Activated T-cell treated with anti-CD3 and anti-CD28 coated beads for 24 hours (primary cell): ENCODE results near the gene MAD1L1.

Source experiments
- DNase-seq: peaks from one replicate; pipeline ENCODE4 v3.0.0-alpha.2; 2020; ENCODE audit warnings: low read depth

MAD1L1 gene

DNA sequence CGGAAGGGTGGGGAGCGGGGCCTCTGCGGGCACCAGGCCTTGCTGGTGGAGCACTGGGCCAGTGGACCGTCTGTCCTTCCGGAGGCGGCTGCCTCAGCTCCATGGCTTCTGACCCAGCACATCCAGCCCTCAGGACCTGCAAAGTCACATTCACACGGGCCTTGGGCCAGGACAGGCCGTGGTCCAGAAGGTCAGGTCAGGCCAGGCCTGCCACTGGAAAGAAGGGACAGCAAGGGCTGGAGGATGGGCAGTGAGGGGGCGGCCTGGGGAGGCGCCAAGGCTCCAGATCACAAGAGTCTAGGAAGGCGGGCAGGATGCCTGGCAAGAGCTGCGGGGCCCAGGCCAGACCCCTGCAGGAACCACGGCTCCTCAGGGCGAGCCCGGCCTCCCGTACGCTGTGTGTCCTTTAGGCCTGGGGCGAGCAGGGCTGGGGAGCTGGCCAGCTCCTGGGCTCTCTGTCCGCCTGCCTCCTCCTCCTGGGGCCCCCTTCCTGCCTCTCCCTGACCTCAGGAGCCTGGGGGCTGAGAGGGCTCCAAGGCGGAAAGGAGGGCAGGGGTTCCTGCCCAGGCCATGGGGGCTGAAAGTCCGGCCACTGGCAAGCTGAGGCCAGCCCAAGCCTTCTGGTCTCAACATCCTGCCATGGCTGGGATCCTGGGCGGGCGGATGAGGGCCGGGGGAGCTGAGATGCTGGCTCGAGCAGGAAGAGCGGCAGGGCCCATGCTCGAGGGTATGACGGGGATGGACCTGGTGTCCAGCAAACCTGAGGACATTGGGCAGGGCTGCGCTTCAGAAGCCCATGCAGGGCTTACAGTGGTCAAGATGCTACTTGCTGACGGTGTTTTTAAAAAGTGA is 336.9 kb downstream of the MAD1L1 start:
- DNase-seq, result no peak

DNA sequence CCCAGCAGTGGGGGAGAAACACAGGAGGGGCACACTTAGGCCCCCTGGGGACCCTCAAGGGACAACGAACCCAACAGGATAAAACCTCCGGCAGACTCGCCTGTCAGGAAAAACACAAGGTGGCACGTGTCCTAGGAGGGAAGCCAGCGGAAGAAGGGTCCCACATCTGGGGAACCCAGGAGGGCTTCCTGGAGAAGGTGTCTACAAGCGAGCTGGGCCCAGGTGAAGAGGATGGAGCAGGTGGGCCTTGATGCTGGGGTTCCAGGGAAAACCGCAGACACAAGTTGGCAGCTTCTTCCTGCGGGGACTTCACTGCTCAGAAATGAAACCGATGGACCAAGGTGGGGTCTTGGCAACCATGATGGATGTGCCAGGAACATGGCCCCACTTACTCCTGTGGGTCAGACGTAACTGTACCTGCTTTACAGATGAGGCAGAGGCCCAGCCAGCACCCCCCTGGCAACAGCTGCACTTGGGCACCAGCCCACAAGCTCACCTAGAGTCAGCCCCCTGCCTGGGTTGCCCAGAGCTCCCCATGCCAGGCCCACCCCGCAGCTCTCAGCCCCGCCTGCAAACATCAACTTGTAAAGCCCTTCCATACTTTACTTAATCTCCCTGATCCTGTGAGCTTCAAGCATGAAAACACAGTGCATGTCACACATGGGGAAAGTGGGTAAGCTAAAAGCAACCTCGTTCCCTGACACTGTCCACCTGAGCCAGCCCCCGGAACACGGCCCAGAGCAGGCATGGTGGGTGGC is 337.7 kb downstream of the MAD1L1 start:
- no peak for DNase-seq

DNA sequence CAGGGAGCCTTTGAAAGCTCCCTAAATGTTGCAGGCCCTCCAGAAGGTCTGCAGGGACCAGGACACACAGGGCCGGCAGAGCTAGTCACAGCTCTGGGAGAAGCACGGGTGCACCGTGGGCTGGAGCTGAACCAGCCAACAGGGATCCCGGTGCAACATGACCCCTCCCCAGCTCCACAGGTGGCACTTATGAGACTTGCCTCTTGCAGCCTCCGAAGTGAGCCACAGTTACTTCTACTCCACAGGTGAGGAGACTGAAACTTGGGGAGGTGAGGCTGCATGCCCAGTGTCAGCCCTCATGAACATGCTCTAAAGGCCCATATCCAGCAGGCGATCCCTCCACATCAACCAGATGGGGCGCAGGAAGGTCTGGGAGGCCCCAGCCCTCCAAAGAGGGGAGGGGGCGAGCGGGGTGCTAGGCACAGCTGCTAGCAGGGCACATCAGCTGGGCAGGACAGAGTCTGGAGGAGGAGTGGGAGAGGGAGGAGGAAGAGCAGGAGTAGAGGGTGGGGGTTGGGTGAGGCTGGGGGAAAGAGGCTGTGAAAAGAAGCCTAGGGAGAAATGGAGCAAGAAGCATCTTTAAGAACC is 338.3 kb downstream of the MAD1L1 start:
- DNase-seq, result no peak

DNA sequence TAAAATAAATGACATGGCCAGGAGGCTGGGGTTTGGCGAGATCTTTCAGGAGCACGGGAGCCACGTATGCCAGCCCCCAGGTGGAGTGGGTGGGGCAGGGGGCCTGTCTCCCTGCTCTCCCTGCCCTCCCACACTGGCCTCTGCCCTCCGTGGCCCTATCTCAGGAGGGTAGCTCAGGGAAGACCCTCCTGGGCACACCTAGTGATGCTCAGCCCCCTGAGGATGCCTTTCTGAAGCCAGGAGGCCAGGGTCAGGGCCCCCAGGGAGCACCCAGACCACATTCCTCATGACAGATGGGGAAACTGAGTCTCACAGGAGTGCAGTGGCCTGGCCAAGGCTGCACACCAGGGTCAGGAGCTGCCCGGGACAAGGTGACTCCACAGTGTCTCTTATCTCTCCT is 339.3 kb downstream of the MAD1L1 start:
- no peak for DNase-seq

DNA sequence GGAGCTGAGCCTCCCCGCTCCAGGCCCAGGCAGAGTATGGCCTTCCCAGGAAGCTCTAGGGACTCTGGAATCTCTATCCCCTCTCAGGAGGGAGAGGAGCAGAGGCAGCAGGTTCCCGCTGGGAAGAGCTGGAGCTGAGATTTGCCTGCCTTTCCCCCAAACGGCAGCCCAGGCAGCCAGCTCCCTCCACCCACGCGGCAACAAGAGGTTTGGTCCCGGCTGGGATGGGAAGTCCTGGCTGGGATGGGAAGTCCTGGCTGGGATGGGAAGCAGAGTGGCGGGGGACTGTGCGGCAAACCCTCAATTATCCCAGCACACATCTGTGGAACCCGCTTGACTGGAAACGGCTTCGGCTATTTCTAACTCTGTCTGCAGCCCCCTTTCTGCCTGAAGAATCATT is 339.7 kb downstream of the MAD1L1 start:
- no peak for DNase-seq

DNA sequence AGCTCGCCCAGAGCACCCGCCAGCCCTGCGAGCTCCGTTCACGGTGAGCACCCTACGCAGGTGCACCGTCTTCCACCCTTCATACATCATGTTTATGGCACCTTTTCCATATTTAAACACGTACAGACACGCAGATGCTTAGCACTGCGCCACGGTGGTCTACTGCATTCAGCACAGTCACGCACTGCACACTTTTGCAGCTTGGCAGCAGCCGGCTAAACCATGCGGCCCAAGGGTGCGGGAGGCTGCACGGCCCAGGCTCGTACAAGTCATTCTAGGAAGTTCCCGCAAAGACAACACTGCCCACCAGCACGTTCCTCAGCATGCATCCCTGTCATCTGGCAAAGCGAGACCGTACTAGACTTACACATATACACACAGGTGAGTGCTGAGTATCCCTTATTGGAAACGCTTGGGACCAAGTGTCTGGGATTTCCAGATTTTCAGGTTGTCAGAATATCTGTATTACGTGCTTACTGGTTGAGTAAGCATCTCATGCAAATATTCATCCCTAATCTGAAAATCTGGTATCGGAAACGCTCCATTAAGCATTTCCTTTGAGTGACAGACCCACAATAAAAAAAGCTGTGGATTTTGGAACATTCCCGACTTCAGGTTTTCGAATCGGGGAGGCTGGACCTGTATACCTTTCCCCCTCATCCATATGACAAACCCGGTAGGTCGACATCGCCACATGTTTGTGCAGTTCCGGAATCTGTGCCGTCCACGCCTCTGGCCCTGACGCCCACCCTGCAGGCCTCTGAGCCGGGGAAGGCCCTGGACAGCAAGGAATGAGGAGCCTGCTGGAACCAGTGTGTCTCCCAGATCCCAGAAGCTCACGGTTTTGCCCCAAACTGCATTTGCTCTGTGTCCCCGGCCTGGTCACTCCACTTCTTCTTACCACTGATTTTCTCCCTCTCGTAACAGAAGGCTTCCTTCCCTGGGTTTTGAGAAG is 340.5 kb downstream of the MAD1L1 start:
- no peak for DNase-seq

DNA sequence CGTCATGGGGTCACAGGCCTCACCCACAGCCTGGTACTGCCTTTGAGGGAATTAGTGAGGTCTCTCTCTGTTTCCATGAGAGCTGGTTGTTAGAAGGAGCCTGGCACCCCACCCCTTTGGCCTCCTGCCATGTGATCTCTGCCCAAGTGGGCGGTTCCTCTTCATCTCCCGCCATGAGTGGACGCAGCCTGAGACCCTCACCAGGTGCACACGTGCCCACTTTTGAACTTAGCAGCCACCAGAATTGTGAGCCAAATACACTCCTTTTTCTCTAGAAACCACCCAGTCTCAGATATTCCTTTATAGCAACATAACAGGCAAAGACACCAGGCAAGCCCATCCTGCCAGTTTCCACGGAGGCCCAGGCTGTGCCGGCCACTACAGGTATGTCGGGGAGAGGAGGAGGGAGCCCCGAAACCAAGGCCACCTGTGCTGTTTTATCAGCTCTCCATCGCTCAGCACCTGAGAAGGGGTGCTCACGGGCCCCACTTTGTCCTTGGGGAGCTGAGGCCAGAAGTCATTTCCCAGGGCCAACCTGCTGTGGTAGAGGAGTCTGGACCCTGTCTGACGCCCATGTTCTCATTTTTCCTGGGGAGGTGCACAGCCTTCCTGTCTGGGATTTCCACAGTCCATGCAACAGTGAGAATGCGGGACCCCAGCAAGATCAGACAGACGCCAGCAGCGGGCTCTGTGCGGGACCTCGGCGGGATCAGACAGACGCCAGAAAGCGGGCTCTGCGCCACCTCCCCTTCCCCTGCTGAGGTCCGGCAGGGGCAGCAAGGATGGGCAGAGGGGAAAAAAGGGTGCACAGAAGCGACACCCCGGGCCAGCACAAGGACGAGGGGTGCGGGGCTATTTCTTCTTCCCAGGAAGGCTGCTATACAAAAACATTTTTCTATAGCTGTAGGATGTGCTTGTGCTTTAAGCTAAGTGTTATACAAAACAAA is 342.2 kb downstream of the MAD1L1 start:
- no peak for DNase-seq

DNA sequence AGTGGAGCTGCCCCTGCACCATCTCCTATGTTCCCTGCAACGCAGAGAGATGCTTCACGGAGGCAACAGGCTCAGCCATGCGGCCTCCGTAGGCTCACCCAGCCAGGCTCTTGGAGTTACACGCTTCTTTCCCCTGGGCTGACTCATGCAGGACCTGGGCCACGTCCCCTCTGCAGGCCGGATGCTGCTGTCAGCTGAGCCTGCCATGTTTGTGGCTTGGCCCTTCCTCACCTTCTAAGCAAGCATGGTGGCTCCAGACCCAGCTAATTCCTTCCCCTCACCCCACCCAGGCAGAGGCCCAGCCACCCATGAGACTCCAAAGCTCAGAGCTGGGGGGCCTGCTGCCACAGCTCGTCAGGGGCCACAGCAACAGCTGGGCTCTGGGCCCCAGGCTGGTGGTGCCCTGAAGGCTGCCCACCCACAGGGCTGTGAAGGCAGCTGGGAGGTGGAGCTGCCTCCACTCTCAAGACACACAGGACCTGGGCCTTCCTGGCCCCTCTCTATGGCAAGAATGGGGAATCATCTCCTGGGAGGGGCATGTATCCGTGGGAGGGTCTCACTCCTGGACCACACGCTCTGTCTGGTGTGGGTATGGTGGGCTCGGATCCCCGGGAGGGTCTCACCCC is 343.1 kb downstream of the MAD1L1 start:
- no peak for DNase-seq

DNA sequence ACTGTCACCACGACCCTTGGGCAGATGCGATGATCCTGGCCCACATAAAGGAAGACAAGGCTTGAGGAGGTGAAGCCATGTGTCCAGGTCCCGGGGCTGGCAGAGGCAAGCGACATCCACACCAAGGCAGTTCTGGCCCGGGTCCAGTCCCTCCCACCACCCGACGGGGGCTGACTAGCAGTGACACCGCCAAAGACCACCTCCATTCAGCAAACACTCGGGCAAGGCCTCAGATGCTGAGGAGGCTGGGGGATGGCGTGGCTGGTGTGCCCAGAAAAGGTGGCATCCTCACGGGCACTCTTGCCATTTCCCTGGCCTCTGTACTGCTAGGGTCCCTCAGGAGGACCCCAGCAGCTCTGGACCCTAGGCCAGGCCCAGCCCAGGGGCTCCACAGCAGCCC is 343.7 kb downstream of the MAD1L1 start:
- no peak for DNase-seq

DNA sequence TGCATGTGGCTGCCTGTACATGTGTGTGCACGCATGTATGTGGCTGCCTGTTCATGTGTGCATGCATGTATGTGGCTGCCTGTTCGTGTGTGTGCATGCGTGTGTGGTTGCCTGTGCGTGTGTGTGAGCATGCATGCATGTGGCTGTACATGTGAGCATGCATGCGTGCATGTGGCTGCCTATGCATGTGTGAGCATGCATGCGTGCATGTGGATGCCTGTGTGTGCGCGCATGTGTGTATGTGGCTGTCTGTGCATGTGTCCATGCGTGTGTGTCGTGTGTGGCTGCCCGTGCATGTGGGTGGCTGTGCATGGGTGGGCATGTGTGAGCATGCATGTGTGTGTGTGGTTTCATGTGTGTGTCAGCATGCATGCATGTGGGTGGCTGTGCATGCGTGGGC is 344.3 kb downstream of the MAD1L1 start:
- DNase-seq, result no peak

DNA sequence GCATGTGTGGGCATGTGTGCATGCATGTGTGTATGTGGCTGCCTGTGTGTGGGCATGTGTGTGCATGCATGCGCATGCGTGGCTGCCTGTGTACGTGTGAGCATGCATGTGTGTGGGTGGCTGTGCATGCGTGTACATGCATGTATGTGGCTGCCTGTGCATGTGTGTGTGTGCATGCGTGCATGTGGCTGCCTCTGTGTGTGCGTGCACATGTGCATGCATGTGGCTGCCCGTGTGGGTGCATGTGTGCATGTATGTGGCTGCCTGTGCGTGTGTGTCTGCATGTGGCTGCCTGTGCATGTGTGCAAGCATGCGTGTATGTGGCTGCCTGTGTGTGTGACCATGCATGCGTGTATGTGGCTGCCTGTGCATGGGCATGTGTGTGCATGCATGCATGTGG is 345.5 kb downstream of the MAD1L1 start:
- DNase-seq, result no peak

DNA sequence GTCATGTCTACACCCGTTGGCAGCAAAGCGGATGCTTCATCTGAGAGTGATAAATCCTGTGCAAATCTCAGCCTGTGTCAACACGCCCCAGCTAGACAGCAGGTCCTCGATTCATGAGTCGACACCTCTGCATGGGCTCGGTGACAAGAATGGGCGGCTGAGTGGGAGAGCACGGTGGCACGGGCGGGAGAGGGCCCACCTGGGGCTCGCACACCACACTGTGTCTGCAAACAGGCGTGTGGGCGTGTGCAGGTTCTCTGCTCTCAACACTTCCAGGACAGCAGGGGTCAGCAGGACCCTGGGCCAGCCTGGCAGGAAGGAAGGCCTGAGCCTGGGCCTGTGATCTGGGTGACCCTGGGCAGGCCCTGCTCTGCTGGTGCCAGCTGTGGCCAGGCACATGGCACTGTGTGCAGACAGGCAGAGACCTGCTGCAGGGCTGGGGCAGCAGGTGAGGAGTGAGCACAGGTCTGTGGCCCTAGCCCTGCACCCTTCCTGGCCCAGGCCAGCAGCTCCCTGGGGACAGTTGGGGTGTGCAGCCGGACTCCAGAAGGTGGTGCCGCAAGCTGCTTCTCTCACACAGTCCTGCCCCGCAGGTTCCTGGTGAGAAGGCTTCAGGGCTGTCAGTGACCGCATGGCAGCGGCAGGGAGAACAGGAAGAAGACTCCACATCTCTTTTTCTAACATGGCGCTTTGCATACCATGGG is 346.2 kb downstream of the MAD1L1 start:
- no peak for DNase-seq

DNA sequence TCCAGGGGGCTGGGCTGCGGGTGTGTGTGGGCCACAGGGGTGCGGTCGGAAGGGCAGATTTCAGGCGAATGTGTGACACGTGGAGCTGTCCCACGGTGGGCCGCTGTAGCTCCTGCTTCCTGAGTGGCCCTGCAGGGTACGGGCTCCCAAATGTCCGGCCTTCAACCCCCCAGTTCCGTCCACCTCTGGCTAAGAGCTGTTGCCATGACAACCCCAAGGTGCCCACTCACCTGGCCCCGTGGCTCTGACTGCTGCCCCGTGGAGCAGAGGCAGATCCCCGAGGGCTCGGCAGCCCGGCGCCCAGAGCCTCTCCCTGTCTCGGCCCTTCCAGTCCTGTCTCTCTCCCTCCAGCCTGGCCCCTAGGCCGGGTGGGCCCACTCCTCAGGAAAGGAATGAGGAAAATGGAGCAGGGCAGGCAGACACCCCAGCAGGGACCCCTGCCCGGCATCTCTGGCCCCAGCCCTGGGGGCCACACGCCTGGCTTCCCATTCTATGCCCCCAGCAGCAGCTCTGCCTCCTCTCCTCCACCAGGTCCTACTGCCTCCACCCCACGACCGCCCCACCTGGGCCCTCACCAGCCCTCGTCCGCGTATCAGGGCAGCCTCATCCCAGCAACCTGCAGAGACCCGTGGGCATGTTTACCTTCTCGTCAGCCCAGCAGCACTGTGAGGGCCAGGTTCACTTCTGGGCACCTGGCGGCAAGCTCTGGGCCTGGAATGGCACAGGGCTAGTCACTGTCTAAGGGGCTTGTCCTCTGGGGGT is 347.1 kb downstream of the MAD1L1 start:
- DNase-seq, result no peak

DNA sequence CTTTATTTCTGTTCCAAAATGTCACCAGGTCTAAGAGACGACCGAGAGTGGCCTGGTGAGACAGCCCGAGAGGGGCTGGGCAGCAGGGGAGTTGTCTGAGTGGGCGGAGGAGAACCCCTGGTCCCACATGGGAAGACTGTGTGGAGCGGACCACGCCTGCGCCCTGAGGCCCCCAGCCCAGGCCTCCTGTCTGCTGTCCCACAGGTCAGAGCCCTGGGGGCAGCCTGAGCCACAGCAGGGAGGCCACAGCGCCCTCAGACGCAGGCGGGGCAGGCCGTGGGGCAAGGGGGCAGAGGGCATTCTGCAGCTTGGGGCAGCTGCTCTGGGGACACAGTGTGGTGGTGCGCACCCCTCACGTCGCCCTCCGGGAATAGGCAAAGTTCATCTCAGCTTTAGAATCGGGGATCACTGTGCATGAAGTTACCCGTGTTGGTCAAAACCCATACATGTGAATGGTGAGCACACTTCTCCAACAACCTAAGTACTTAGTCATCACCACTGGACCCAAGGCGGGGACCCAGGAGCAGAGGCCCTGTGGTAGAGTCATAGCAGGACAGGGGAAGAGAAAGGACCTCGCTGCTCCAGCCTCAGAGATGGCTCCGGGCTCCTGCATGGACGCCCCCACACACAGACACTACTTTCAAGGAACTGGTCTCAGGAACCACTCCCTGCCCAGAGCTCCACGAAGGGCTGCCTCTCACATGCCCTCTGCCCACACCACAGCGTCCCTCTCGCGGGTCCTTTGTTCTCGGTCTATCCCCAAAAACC is 348.0 kb downstream of the MAD1L1 start:
- no peak for DNase-seq

DNA sequence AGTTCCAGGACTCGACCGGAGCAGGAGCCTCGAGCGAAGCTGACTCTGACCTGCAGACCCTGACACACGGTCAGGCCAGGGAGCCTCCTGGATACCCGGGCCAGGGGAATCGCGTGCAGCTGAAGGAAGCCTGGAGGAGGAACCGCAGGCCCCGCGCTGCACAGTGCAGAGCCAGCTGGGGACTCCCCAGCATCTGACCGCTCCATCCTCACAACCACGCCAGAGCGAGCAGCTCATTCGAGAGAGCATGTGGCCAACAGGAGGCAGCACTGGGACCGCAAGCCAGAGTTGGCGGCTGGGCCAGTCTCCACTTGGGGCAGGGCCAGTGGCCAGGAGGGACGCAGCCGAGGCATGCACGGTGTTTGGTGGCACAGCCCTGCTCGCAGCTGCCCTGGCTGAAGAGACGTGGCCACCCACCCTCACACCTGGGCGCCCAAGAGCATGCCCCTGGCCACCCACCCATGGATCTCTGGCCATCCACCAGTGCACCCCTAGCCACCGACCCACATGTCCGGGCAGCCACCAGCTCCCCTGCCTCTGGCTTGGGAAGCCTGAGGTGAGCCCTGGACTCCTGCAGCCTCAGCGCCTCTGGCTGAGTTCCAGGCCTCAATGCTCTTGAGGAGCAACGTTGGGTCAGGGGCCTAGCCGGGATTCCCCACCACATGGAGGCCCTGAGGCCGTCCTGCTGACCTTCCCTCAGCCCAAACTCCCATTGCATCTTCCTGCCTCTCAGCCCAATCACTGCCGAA is 348.7 kb downstream of the MAD1L1 start:
- DNase-seq, result no peak

DNA sequence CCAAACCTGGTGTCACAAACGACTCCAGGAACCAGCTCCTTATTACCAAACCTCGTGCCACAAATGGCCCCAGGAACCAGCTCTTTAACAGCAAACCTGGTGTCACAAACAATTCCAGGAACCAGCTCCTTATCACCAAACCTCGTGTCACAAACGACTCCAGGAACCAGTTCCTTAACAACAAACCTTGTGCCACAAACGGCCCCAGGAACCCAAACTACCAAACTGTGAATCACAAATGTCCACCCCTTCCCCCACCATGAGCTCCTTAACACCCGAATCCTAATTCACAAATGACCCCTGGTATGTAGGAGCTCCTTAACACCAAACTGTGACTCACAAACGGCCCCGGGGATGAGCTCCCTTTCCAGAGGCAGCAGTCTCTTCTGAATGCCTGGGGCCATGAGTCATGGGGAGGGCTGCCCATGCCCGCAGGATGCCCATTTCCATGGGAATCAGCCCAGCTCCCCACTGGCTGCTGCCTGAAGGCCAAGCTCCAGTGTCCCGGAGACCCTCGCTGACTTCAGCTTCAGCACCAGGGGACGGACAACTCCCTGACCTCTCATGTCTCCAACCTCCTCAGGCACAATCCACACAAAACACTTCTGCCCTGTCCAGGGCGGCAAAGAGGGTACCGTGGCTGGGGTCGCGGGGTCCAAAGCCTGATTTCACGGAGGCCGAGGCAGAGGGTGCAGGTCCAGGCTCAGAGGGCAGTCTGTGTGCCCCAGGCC is 349.5 kb downstream of the MAD1L1 start:
- no peak for DNase-seq

DNA sequence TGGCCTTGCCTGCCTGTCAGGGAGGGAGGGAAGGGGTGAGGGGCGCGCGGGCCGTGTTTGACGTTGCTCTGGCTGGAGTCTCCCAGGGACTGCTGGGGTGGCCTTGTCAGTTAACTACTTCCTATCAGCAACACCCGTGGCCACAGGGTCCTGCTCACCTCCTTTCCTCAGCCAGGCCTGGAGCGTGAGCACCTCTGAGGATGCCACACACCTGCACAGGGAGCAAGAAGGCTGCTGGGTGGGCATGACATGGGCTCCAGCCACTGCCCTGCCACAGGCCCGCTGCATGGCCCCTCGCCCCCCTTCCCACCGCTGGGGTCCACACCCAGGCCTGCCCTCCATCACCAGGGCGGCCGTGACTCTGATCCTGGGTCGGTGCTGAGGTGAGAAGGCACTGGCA is 350.3 kb downstream of the MAD1L1 start:
- DNase-seq, result no peak
